NCI-H82 (cell line): ENCODE results near the gene PEA15.

Experiments
- DNase-seq: peaks from one replicate; lab custom pipeline; 2025; lab: John Stamatoyannopoulos, UW

Gene PEA15

GRCh38 chr1:160205242-160206035, at the start of gene PEA15:
Gene PEA15 (plus strand): TSS chr1:160205384. CDS start chr1:160211545, 6,161 bp downstream.
- peak; percentile 81 for DNase-seq

- no peak for DNase-seq
Measured at GRCh38 chr1:160156361-160156760, 48.8 kb upstream of the PEA15 start.

GRCh38 chr1:160157174-160157573, 48.0 kb upstream of the PEA15 start:
- no peak for DNase-seq

- DNase-seq = no peak
Measured at GRCh38 chr1:160158031-160158430, 47.2 kb upstream of the PEA15 start.

- DNase-seq = no peak
Measured at GRCh38 chr1:160158534-160158933, 46.6 kb upstream of the PEA15 start.

- no peak for DNase-seq
Measured at GRCh38 chr1:160159846-160160245, 45.3 kb upstream of the PEA15 start.

GRCh38 chr1:160161965-160162705, 43.0 kb upstream of the PEA15 start:
- DNase-seq = peak; percentile 47

- DNase-seq = no peak
Measured at GRCh38 chr1:160162931-160163330, 42.3 kb upstream of the PEA15 start.

GRCh38 chr1:160163615-160164014, 41.6 kb upstream of the PEA15 start:
- no peak for DNase-seq

GRCh38 chr1:160164121-160164520, 41.1 kb upstream of the PEA15 start:
- no peak for DNase-seq

GRCh38 chr1:160166166-160166868, 38.9 kb upstream of the PEA15 start:
- no peak for DNase-seq

- no peak for DNase-seq
Measured at GRCh38 chr1:160167056-160167455, 38.1 kb upstream of the PEA15 start.

- DNase-seq = peak; percentile 28
Measured at GRCh38 chr1:160167580-160167979, 37.6 kb upstream of the PEA15 start.

GRCh38 chr1:160168016-160168415, 37.2 kb upstream of the PEA15 start:
- no peak for DNase-seq

GRCh38 chr1:160168609-160169369, 36.4 kb upstream of the PEA15 start:
- DNase-seq = no peak

GRCh38 chr1:160169553-160170399, 35.4 kb upstream of the PEA15 start:
- DNase-seq = no peak

- DNase-seq = no peak
Measured at GRCh38 chr1:160171354-160171753, 33.8 kb upstream of the PEA15 start.

GRCh38 chr1:160171980-160172379, 33.2 kb upstream of the PEA15 start:
- DNase-seq = no peak

- peak; percentile 71 for DNase-seq
Measured at GRCh38 chr1:160177231-160177630, 28.0 kb upstream of the PEA15 start.

GRCh38 chr1:160177667-160178066, 27.5 kb upstream of the PEA15 start:
- peak; percentile 61 for DNase-seq

- no peak for DNase-seq
Measured at GRCh38 chr1:160178731-160179130, 26.5 kb upstream of the PEA15 start.
